ENCODE results near the gene NAA38.
"Not testable (repeated sequence)": the region's sequence is repeated elsewhere in the genome, so short reads cannot be mapped to it uniquely, and the experiment has no call there.

Gene NAA38

GRCh38 chr17:7824021-7824924, 33.1 kb downstream of the NAA38 start:
- DNase-seq (ENCODE audit: low read depth in 2 of 2): no peak

- DNase-seq (ENCODE audit: low read depth in 2 of 2): no peak
Measured at GRCh38 chr17:7823581-7824001, 33.8 kb downstream of the NAA38 start.

GRCh38 chr17:7822126-7822525, 35.2 kb downstream of the NAA38 start:
- DNase-seq (ENCODE audit: low read depth in 2 of 2): no peak

GRCh38 chr17:7820231-7820630, 37.1 kb downstream of the NAA38 start:
- DNase-seq (ENCODE audit: low read depth in 2 of 2): no peak

GRCh38 chr17:7818746-7819645, 38.4 kb downstream of the NAA38 start:
- no peak for DNase-seq (ENCODE audit: low read depth in 2 of 2)

DNA sequence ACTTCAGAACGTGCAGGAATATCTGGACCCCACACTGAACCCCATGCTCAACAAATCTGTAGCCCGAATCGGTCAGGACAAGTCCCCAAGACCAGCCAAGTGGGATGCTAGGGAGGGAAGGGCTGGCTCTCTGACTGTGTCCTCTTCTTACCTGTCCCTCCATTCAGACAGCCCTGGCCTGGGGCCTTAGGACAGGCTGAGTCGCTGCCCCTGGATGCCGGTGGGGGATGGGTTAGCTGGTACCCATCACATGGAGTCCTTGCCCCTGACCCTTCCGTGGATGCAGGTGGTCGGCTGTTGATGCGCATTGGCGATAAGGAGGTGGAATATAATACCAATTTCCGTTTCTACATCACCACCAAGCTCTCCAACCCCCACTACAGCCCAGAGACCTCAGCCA, 39.3 kb downstream of the NAA38 start:
- DNase-seq (ENCODE audit: low read depth in 2 of 2): no peak

DNA sequence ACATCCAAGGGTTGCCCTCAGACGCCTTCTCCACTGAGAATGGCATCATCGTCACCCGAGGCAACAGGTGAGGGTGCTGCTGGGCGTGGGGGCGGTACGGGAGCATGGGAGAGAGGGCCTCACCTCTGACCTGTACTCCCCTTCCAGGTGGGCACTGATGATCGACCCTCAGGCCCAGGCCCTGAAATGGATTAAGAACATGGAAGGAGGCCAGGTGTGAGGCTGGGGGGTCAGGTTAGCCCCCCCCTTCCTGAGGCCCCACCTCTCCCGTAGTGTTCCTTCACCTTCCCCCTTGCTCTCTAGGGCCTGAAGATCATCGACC, 39.8 kb downstream of the NAA38 start:
- no peak for DNase-seq (ENCODE audit: low read depth in 2 of 2)

DNA sequence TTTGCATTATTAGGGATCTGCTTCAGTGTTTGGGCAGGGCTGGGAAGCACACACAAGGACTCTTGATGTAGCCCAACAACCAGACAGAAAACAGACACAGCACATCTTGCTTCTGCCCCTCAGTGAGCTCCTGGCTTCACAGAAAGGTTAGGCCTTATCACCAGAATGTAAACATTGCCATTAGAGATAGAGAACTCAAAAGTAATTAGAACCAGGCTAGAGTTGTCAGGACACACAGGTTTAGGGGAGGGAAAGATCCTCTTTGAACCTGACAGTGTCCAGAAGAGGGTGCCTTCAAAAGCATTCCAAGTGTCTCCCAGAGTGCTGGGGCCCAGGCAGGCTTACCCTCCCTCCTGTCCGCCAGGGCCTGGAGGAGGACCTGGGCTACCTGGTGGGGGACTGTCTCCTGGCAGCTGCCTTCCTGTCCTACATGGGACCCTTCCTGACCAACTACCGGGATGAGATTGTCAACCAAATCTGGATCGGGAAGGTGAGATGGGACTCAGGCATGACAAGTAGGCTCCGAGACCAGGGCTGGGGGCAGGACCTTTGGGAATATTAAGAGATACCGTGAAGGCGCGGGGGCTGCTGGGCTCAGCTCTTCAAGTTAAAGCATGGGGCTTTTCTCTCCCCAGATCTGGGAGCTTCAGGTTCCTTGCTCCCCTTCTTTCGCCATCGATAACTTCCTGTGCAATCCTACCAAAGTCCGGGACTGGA, 40.3 kb downstream of the NAA38 start:
- no peak for DNase-seq (ENCODE audit: low read depth in 2 of 2)

GRCh38 chr17:7814969-7815368, 42.4 kb downstream of the NAA38 start:
- DNase-seq (ENCODE audit: low read depth in 2 of 2): no peak

- no peak for DNase-seq (ENCODE audit: low read depth in 2 of 2)
Measured at GRCh38 chr17:7811251-7811650, 46.1 kb downstream of the NAA38 start.

- not testable (repeated sequence) for DNase-seq (ENCODE audit: low read depth in 2 of 2)
Measured at GRCh38 chr17:7809791-7810343, 47.5 kb downstream of the NAA38 start.

DNA sequence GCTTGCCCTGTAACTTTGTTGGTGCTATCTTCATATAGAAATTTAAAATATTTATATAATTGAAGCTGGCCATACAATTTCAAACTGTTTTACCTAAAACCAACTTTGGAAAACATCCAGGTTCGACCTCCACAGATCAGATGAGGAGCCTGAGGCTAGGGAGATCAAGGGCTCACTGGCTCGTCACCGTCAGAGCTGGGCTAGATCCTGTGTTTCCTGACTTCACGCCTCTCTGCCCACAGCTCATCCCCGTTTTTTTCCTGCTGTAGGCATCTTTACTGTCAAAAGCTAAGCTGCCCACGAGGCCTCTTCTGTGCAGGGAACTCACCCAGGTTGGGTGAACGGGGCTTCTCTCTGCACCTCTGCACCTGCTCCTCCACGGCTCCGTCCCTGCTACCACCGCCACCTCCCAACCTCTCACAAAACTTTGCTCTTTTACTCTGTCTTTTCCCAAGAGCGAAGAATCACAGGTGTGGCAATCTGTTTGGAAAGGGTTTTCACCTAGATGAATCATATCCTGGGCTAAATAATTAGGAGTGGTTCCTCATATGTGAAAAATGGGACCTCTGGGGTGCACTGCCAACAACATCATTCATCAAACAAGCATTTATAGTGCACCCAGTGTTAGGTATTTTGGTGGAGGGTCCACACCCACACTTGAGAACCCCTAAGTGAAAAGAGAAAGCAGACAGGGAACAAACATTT, 48.1 kb downstream of the NAA38 start:
- DNase-seq (ENCODE audit: low read depth in 2 of 2): no peak

DNA sequence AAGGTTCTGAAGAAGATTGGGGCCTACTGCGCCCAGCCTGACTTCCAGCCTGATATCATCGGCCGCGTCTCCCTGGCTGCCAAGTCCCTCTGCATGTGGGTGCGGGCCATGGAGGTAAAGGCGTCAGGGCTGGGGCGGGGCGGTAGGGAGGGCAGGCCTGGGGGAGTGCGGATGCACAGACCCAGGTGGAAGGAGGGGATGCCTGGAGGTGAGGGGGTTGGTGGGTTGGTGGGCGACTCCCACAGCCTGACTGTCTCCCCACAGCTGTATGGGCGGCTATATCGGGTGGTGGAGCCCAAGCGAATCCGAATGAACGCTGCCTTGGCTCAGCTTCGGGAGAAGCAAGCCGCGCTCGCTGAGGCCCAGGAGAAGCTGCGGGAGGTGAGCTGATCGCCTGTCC, 50.2 kb downstream of the NAA38 start:
- DNase-seq (ENCODE audit: low read depth in 2 of 2): no peak

Data from stimulated activated CD4-positive, alpha-beta T cell treated with anti-CD3 and anti-CD28 coated beads, Interleukin-1b, Interleukin-23, amount 100 ng/mL, for 1 hour (primary cell).